Kidney tubule cell (primary cell): Measurements from ENCODE around the gene HELB.
A peak's percentile ranks its signal among the peaks of the same experiment; 100 is the strongest.

Experiments used
- DNase-seq: peaks from one replicate; pipeline ENCODE4 v3.0.0-alpha.2; 2018; ENCODE audit warnings: low spot score

HELB gene

DNA sequence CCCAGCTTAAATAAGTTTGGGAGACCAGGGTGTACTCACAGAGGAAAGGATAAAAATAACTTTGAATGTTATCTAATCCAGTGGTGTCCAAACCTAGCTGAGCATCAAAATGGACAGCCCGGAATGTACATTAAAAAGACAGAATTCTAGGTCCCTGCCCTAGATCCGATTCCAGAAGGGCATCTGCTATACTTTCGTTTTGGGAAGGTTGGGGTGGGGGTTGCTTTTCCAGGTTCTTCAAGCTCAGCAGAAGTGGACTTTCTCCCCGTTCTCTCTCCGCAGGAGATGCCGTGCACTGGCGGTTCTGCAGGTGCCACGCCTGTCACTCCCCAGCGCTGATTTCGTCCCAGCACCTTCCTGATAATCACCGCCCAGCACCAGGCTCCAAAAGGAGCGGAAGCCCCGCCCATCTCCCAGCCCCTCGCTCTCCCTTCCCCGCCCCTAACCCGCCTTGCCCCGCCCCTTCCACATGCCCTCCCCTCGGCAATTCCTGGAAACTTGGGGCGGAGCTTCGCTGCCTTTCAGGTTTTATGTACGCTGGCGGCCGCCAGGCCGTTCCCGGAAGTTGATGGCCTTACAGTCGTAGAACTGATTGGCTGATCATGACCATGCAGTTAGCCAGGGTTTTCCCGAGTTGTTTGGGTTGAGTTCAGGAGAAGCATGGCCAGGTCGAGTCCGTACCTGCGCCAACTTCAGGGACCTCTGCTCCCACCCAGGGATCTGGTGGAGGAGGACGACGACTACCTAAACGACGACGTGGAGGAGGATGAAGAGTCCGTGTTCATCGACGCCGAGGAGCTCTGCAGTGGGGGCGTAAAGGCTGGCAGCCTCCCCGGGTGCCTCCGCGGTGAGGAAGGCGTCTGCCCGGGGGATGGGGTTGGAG, at the start of gene HELB:
HELB (plus strand) TSS at position 550 of the 883 bp plus-strand sequence; CDS start at position 661, 111 bp downstream.
- DNase-seq = peak; percentile 98

DNA sequence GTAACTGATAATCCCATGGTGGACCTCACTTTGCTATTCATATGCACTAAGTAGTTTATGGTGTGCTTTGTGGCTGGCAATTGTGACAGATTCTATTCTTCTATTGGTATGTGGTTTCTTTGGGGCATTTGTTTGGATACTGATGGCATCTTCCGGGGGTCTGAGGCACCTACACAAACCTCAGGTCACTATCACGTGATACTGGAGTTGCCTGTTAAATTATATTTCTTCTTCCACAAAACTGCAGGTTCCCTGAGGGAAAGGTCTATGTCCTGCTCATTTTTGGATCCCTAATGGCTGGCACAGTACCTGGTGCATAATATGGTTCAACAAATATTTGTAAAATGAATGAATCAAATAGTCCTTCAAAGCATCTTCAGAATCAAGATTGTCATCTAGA, 49.5 kb upstream of the HELB start:
- DNase-seq = no peak

DNA sequence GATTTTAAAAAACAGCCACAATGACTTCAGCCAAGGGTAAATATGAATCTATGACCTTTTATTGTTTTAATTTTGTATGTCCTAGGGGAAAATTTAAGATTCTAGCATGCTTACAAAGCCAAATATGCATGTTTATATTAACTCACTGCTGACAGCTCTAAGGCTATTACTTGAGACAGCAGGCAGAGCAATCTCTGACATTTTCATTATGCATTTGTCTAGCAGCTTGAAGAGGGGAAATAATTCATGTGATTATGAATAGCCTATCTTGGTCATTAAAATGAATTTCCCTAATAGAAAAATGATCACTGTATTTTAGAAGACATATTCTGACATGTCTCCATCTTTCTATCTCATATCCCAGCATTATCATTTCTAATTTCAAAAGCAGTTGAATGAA, 46.6 kb upstream of the HELB start:
- no peak for DNase-seq

- DNase-seq = no peak
Measured at GRCh38 chr12:66258011-66258410, 44.3 kb upstream of the HELB start.

DNA sequence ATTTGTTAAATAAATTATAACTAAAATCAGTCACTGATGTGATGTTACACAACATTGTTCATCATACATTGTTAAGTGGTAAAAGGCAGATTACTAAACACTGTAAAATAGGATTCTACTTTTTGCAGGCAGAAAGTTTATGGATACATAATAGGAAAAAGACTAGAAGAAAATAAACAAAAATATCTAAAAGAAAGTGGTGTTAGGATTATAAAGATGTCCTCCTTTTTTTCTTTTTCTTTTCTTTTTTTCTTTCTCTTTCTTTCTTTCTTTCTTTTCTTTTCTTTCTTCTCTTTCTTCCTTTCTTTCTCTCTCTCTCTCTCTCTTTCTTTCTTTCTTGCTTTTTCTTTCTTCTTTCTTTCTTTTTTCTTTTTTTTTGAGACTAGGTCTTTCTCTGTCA, 39.6 kb upstream of the HELB start:
- DNase-seq = no peak

DNA sequence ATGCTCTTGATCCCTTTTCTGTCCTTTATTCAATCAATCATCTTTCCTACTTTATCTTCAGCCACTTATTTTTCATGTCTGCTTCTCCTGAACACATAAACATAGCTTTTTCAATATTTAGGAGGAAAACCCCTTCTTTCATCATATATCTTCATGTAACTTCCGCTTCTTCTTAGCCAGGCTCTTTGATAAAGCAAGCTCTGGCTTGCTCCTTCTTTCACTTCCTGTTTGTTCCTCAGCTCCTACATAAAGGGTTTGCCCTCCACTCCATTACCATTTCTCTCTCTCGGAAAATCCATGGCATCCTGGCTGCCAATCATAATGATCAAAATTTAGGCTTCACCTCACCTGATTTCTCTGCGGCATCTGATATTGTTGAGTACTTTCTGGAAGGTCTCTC, 33.7 kb upstream of the HELB start:
- no peak for DNase-seq

DNA sequence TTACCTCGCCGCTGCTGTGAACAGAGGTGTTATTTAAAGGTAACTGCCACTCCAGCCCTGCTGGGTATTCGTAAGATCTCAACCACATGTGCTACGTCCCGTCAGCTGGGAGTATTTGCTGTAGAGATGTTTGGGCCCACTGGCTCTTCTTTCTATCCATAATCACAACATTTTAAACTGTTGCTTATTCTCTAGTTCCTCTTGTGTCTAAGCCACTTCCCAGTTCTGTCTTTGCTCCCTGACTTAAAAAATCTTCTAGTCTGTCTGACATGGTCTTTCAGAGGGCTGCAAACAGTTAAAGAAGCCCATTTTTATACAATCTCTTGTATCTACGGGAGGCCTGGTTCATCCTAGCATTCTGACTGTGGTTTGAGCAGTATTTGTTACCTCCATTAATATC, 33.2 kb upstream of the HELB start:
- DNase-seq = no peak

- DNase-seq = peak; percentile 55
Measured at GRCh38 chr12:66269757-66270383, 32.4 kb upstream of the HELB start.

- no peak for DNase-seq
Measured at GRCh38 chr12:66270613-66271012, 31.7 kb upstream of the HELB start.

DNA sequence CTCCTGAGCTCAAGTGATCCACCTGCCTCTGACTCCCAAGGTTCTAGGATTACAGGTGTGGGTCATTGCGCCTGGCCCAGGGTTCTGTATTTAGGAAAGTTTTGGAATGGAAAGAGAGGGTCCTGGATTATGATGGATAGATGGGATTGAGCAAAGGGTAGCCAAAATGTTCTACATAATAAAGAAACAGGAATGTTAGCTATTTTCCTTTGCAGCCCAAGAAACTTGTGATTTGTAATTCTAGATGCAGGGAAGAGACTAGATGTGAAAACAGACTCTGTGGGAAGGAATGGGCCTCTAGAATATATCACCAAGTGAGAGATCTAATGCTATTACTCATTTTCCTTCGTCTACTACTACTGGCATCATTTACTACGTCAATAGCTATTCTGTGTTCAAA, 29.6 kb upstream of the HELB start:
- DNase-seq = no peak

DNA sequence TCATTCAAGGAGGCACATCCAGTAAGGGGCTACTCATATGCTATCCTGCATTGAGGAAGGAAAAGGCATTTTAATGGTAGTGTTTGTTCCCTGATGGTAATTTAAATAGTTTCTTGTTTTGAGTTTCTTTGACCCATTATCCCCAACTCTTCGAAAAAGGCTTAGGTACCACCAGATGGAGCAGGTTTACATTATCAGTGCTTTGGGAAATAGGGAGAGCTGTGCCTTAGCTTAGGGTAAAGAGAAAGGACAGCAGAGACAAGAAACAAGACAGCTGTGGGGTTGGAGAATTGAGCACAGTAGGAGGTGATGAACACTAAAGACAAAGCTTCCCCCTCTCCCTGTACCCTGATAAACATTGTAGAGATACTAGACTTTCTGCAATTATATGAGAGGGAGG, 29.1 kb upstream of the HELB start:
- DNase-seq = no peak

GRCh38 chr12:66275040-66275439, 27.3 kb upstream of the HELB start:
- no peak for DNase-seq

DNA sequence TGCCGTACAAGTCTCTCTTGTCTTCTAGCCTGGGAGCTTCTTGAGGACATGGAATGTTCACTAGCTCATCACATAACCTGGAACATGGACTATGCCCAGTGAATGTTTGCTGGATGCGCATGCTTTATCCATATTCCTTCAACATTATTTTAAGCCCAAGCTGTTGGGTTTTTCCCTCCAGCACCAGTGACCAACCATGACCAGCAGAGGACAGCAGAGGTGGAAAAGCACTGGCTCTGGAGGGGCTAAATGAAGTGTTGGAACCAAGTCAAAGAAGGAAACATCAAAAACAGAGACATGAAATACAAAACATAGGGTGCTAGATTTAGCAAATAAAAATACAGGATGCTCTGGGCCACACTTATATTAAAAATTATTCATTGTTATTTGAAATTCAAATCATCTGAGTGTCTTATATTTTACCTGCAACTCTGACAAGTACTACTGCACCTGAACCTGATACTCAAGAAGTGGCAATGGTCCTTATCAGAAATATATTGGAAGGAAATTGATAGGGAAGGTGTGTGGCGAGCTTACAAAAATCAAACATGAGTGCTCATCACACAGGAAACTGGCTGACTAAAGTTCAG, 23.1 kb upstream of the HELB start:
- DNase-seq = peak; percentile 23

DNA sequence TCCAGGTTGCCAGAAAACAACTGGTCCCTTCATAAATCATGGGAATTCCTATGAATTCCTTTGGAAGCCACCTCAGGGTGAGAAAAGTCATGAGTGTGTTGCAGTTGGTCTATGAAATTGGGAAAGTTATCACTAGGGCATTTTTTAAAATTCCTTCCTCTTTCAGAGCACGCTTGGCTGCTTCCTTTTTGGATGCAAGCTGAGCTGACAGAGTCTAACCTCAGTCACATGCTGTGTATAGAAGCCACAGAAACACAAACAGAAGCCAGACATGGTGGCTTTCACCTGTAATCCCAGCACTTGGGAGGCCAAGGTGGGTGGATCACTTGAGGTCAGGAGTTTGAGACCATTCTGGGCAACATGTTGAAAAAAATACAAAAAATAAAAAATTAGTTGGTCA, 21.7 kb upstream of the HELB start:
- peak; percentile 62 for DNase-seq

DNA sequence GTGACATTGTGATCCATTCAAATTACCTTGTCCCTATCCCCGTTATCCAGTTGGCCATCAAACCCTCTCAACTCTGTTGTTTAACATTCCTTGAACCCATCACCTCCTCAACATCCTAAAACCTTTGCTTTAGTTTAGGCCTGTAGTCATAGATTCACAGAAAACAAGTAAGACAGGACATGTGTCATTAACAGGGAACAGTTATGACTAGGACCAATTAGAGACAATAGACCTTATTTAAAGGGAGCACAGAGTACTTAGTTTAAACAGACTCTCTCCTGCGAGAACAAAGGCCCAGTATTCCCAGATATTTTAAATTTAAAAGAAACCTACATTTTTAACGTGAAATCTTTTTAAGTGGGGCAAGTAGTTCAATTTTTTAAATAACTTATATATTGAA, 20.0 kb upstream of the HELB start:
- no peak for DNase-seq

DNA sequence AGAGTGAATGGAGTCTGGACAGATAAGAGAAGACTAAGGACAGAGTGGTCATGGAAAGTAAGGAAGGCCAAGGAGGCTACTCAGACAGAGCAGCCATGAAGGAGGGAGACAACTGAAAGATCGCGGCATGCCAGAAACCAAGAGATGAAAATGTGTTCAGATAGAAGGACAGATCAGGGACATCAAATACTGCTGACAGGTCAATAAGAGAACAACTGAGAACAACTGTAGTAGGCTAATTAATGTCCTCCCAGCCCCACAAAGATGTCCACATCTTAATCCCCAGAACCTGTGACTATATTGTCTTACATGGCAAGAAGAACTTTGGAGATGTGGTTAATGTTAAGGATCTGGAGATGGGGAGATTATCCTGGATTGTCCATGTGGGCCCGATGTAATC, 15.0 kb upstream of the HELB start:
- no peak for DNase-seq

DNA sequence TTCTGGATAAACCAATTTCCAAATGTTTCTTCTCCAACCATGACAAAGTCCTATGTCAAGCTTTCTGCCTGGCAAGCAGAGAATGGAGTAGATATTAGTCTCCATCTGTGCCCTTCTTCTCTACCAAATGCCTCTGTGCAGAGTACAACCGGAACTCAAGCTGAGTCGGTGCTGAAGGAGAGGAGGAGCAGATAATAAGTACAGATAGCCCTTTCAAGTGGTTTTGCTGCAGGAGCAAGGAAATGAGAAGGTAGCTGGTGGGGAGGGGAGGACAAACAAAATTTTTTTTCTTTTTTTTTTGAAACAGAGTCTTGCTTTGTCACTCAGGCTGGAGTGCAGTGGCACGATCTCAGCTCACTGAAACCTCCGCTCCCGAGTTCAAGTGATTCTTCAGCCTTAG, 14.2 kb upstream of the HELB start:
- DNase-seq = no peak

GRCh38 chr12:66289485-66289884, 12.8 kb upstream of the HELB start:
- DNase-seq = no peak

GRCh38 chr12:66290716-66291200, 11.5 kb upstream of the HELB start:
- no peak for DNase-seq

DNA sequence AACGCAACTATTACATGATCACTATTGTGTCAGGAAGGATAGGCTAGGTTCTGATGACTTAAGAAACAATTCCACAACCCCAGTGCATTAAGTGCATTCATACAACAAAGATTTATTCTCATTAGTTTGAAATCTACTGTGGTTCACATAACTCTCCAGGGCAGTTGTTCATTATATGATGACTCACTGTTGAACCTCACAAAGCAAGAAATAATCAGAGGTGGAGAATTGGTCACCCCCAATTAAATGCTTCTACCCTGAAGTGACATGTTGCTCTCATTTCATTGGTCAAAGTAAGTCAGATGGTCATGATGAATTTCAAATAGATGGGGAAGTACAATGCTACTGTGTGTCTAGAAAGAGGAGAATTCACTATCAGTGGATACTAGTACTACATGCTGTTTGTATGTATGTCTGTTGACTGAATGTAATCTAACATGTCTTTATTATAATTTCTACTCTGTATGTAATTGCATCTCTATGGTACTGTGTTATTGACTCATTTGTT, 6.1 kb upstream of the HELB start:
- DNase-seq = peak; percentile 70

GRCh38 chr12:66297080-66297479, 5.2 kb upstream of the HELB start:
- no peak for DNase-seq

- no peak for DNase-seq
Measured at GRCh38 chr12:66297923-66298322, 4.4 kb upstream of the HELB start.

- no peak for DNase-seq
Measured at GRCh38 chr12:66302827-66303169, 505 bp downstream of the HELB start.
